Measurements from ENCODE around the gene RNF207. TPM values are rescaled to one million over a fixed set of nuclear protein-coding genes. Genes with fewer than 3 reads are reported as not detected.
A peak's percentile ranks its signal among the peaks of the same experiment; 100 is the strongest.

RNF207 gene
- total RNA-seq, 3 donors from 2014 or later (not counting 1 experiment from before 2014, with no cell fraction given), result 2.1 to 5.5 (median 2.3) TPM

- WGBS (ENCODE audit: insufficient coverage), result 91% methylated on average over 8 of the region's 8 CpGs
- Mint-ChIP-seq H3K4me1 (peaks cover 0 to 11% of the 10 kb centered on the region in 2 donors), H3K36me3 (no peaks in the 10 kb centered on the region), H3K9me3 (no peaks in the 10 kb centered on the region), H3K27ac (no peak overlapping the region), H3K4me3 (no peak overlapping the region), H3K27me3 (ENCODE audit: low read depth in 2 of 2) (no peaks in the 10 kb centered on the region)
- Histone ChIP-seq H3K36me3 (ENCODE audit: control insufficient read depth, insufficient read depth, low read length) (no peaks in the 10 kb centered on the region), H3K27me3 (ENCODE audit: control insufficient read depth, insufficient read depth, low read length) (peaks cover 2% of the 10 kb centered on the region), H3K4me1 (ENCODE audit: control insufficient read depth, insufficient read depth, low read length) (peaks cover 21% of the 10 kb centered on the region), H3K4me3 (ENCODE audit: low read length) (no peak overlapping the region), H3K27ac (ENCODE audit: low read length) (no peak overlapping the region), H3K9me3 (ENCODE audit: control insufficient read depth, insufficient read depth, low read length) (no peaks in the 10 kb centered on the region)
- intact Hi-C loops (cut with micrococcal nuclease), result no loop called here
- DNase-seq (no peak), ATAC-seq (no peak)
- TF ChIP-seq, protein P1, sequence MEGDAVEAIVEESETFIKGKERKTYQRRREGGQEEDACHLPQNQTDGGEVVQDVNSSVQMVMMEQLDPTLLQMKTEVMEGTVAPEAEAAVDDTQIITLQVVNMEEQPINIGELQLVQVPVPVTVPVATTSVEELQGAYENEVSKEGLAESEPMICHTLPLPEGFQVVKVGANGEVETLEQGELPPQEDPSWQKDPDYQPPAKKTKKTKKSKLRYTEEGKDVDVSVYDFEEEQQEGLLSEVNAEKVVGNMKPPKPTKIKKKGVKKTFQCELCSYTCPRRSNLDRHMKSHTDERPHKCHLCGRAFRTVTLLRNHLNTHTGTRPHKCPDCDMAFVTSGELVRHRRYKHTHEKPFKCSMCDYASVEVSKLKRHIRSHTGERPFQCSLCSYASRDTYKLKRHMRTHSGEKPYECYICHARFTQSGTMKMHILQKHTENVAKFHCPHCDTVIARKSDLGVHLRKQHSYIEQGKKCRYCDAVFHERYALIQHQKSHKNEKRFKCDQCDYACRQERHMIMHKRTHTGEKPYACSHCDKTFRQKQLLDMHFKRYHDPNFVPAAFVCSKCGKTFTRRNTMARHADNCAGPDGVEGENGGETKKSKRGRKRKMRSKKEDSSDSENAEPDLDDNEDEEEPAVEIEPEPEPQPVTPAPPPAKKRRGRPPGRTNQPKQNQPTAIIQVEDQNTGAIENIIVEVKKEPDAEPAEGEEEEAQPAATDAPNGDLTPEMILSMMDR (IDR thresholded peaks at IDR 0.05), result no peak
Observed at GRCh38 chr1:6257541-6258069, 51.7 kb downstream of the RNF207 start.

GRCh38 chr1:6258675-6259074 lies 52.8 kb downstream of the RNF207 start:
- H3K9me3 Mint-ChIP-seq, result no peaks in the 10 kb centered on the region
- H3K27ac ChIP-seq (ENCODE audit: low read length), result no peak overlapping the region
- 79% methylated on average over 10 of the region's 10 CpGs for WGBS (ENCODE audit: insufficient coverage)
- no peaks in the 10 kb centered on the region for H3K9me3 ChIP-seq (ENCODE audit: control insufficient read depth, insufficient read depth, low read length)
- intact Hi-C loops (cut with micrococcal nuclease), result no loop called here
- no peaks in the 10 kb centered on the region for H3K36me3 Mint-ChIP-seq
- H3K4me3 Mint-ChIP-seq, result peak overlapping the region; percentile 6
- DNase-seq, result no peak
- H3K27me3 Mint-ChIP-seq (ENCODE audit: low read depth in 2 of 2), result no peaks in the 10 kb centered on the region
- H3K4me1 ChIP-seq (ENCODE audit: control insufficient read depth, insufficient read depth, low read length), result peaks cover 21% of the 10 kb centered on the region
- H3K36me3 ChIP-seq (ENCODE audit: control insufficient read depth, insufficient read depth, low read length), result no peaks in the 10 kb centered on the region
- H3K4me3 ChIP-seq (ENCODE audit: low read length), result no peak overlapping the region
- peaks cover 2% of the 10 kb centered on the region for H3K27me3 ChIP-seq (ENCODE audit: control insufficient read depth, insufficient read depth, low read length)
- TF ChIP-seq, protein P1 (IDR thresholded peaks at IDR 0.05), result no peak
- peaks cover 0 to 11% of the 10 kb centered on the region in 2 donors for H3K4me1 Mint-ChIP-seq
- H3K27ac Mint-ChIP-seq, result no peak overlapping the region
- no peak for ATAC-seq

- whole genome bisulfite sequencing (ENCODE audit: insufficient coverage), result 9% methylated on average over 41 of the region's 46 CpGs
- H3K27ac ChIP-seq (ENCODE audit: low read length), result no peak overlapping the region
- peak overlapping the region; percentile 53 for H3K4me3 ChIP-seq (ENCODE audit: low read length)
- TF ChIP-seq, protein P1 (IDR thresholded peaks at IDR 0.05), result no peak
- H3K36me3 Mint-ChIP-seq, result no peaks in the 10 kb centered on the region
- no peaks in the 10 kb centered on the region for H3K27me3 Mint-ChIP-seq (ENCODE audit: low read depth in 2 of 2)
- no peaks in the 10 kb centered on the region for H3K36me3 ChIP-seq (ENCODE audit: control insufficient read depth, insufficient read depth, low read length)
- peak; percentile 80 to 89 for DNase-seq
- H3K4me3 Mint-ChIP-seq, result peak overlapping the region; percentile 66
- intact Hi-C loops (cut with micrococcal nuclease), result loop anchor here (1.0 kb wide), 1 partner anchor 35 kb away; no protein-coding TSS in a partner anchor
- H3K9me3 ChIP-seq (ENCODE audit: control insufficient read depth, insufficient read depth, low read length), result no peaks in the 10 kb centered on the region
- peaks cover 2% of the 10 kb centered on the region for H3K27me3 ChIP-seq (ENCODE audit: control insufficient read depth, insufficient read depth, low read length)
- H3K9me3 Mint-ChIP-seq, result no peaks in the 10 kb centered on the region
- peaks cover 0 to 11% of the 10 kb centered on the region in 2 donors for H3K4me1 Mint-ChIP-seq
- peak overlapping the region in 1 of 2 donors; percentile 54 for H3K27ac Mint-ChIP-seq
- ATAC-seq, result peak; percentile 77 to 81 (median 77)
- peaks cover 21% of the 10 kb centered on the region for H3K4me1 ChIP-seq (ENCODE audit: control insufficient read depth, insufficient read depth, low read length)
Observed at GRCh38 chr1:6259491-6260362, 53.8 kb downstream of the RNF207 start.

Measured in natural killer cell (primary cell).